ENCODE results near the gene DLG1. TPM values are rescaled to one million over a fixed set of nuclear protein-coding genes. Genes with fewer than 3 reads are reported as not detected.

Gene DLG1
- total and polyA plus RNA-seq, 12 donors = 14.1 to 74.6 (median 58.4) TPM

DNA sequence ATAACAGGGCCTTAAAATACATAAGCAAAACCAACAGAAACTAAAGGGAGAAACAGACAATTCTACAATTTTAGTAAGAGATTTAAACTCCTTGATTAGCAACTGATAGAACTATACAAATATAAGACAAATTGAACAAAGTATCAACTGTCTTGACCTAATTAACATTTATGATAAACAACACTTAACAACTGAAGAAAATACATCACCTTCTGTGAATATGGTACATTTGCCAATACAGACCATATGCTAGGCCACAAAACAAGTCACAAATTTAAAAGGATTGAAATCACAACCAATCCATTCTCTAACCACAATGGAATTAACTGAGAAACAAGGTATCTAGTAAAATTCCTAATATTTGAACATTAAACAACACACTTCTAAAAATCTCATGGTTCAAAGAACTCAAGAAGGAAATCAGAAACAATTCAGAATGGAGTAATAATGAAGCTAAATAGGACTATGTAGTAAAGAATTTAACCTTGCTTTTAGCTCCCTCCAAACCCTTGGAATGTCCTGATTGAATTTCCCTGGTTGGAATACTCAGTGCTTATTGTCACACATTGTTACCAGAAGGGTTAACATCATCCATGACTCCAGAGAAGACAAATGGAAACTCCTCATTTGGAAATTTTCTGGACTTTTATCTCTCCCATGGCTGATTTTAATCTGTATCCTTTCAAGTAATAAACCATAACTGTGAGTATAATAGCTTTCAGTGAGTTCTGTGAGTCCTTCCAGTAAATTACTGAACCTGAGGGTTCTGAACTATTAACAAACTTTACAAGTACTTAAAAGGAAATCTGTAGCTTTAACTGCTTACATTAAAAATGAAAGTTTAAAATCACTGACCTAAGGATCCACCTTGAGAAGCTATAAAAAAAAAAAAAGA is 88.8 kb downstream of the DLG1 start:
- intact Hi-C loops (cut with DNase I) = no loop called here
- H3K36me3 ChIP-seq (replicated peaks in 1 of 2) = no peaks in the 10 kb centered on the region
- peaks cover 7 to 17% of the 10 kb centered on the region in 2 donors for H3K4me1 ChIP-seq (replicated peaks in 1 of 2)
- H3K27ac ChIP-seq = no peak overlapping the region
- H3K27me3 ChIP-seq = no peaks in the 10 kb centered on the region
- no peak for TF ChIP-seq POLR2A (IDR thresholded peaks at IDR 0.05)
- TF ChIP-seq, protein P1, sequence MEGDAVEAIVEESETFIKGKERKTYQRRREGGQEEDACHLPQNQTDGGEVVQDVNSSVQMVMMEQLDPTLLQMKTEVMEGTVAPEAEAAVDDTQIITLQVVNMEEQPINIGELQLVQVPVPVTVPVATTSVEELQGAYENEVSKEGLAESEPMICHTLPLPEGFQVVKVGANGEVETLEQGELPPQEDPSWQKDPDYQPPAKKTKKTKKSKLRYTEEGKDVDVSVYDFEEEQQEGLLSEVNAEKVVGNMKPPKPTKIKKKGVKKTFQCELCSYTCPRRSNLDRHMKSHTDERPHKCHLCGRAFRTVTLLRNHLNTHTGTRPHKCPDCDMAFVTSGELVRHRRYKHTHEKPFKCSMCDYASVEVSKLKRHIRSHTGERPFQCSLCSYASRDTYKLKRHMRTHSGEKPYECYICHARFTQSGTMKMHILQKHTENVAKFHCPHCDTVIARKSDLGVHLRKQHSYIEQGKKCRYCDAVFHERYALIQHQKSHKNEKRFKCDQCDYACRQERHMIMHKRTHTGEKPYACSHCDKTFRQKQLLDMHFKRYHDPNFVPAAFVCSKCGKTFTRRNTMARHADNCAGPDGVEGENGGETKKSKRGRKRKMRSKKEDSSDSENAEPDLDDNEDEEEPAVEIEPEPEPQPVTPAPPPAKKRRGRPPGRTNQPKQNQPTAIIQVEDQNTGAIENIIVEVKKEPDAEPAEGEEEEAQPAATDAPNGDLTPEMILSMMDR (IDR thresholded peaks at IDR 0.05) = no peak
- H3K4me3 ChIP-seq = no peak overlapping the region
- no peak for DNase-seq
- H3K9me3 ChIP-seq (replicated peaks in 1 of 3) = no peaks in the 10 kb centered on the region

GRCh38 chr3:197206913-197207312 is 91.5 kb downstream of the DLG1 start:
- DNase-seq = no peak
- Histone ChIP-seq H3K9me3 (replicated peaks in 1 of 3) (no peaks in the 10 kb centered on the region), H3K4me1 (replicated peaks in 1 of 2) (peaks cover 25 to 27% of the 10 kb centered on the region in 2 donors), H3K36me3 (replicated peaks in 1 of 2) (no peaks in the 10 kb centered on the region), H3K27ac (no peak overlapping the region), H3K4me3 (no peak overlapping the region), H3K27me3 (no peaks in the 10 kb centered on the region)
- TF ChIP-seq, protein P1 (IDR thresholded peaks at IDR 0.05) = no peak
- TF ChIP-seq POLR2A (IDR thresholded peaks at IDR 0.05) = no peak
- intact Hi-C loops (cut with DNase I) = no loop called here
- WGBS, 4 donors = 96 to 98% (median 97%) methylated on average over 9 of the region's 9 CpGs

DNA sequence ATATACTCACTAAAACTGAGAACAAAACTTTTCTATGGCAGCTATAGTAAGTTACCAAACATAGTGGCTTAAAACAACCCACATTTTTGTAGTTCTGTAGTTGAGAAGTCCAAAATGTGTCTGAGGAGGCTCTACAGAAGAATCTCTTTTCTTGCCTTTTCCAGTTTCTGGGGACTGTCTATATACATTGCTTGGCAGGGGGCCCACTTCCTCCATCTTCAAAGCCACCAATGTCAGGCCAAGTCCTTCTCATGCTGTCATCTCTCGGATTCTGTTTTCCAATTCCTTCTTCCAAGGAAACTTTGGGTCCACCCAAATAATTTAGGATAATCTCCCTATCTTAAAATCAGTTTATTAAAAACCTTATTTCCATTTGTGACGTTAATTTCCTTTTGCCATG is 92.7 kb downstream of the DLG1 start:
- 89 to 97% (median 92%) methylated on average over 2 of the region's 2 CpGs for WGBS, 4 donors
- intact Hi-C loops (cut with DNase I) = no loop called here
- H3K27ac ChIP-seq = no peak overlapping the region
- H3K4me3 ChIP-seq = no peak overlapping the region
- no peaks in the 10 kb centered on the region for H3K27me3 ChIP-seq
- H3K36me3 ChIP-seq (replicated peaks in 1 of 2) = no peaks in the 10 kb centered on the region
- H3K9me3 ChIP-seq (replicated peaks in 1 of 3) = no peaks in the 10 kb centered on the region
- peaks cover 25 to 27% of the 10 kb centered on the region in 2 donors for H3K4me1 ChIP-seq (replicated peaks in 1 of 2)
- TF ChIP-seq, protein P1 (IDR thresholded peaks at IDR 0.05) = no peak
- no peak for TF ChIP-seq POLR2A (IDR thresholded peaks at IDR 0.05)
- DNase-seq = no peak

GRCh38 chr3:197205265-197205664 is 93.1 kb downstream of the DLG1 start:
- TF ChIP-seq, protein P1 (IDR thresholded peaks at IDR 0.05) = no peak
- TF ChIP-seq POLR2A (IDR thresholded peaks at IDR 0.05) = no peak
- no peak for DNase-seq
- Histone ChIP-seq H3K4me1 (replicated peaks in 1 of 2) (peaks cover 25 to 27% of the 10 kb centered on the region in 2 donors), H3K4me3 (no peak overlapping the region), H3K27me3 (no peaks in the 10 kb centered on the region), H3K36me3 (replicated peaks in 1 of 2) (no peaks in the 10 kb centered on the region), H3K9me3 (replicated peaks in 1 of 3) (no peaks in the 10 kb centered on the region), H3K27ac (no peak overlapping the region)
- intact Hi-C loops (cut with DNase I) = no loop called here
- 78 to 85% (median 81%) methylated on average over 1 of the region's 1 CpG for WGBS, 4 donors

Measured in adrenal gland (tissue), 12 donors.